Endothelial cell of umbilical vein (primary cell): Measurements from ENCODE around the gene MED16. TPM values are rescaled to one million over a fixed set of nuclear protein-coding genes. Genes with fewer than 3 reads are reported as not detected.

Experiments
- BruUV-seq: library from RNA; stranded (reverse); fragments of 400-500 nt; replicated peaks from 2 replicates; lab custom pipeline; 2021; lab: Mats Ljungman, UMichigan
- CTCF ChIA-PET: fragments of 300-600, 350-600 bp; sonication (Branson Sonifier 250); formaldehyde crosslinking; loops from one replicate; lab custom pipeline; 2021; ENCODE audit warnings: antibody characterized with exemption, inconsistent platforms; lab: Charles Lee
- POLR2A ChIA-PET: fragments of 300-600, 350-600 bp; sonication (Branson Sonifier 250); formaldehyde crosslinking; loops from one replicate; lab custom pipeline; 2021; ENCODE audit warnings: antibody characterized with exemption, inconsistent platforms; lab: Charles Lee
- DNase-seq: peaks from one replicate; pipeline ENCODE4 v3.0.0-alpha.2; 2011; ENCODE audit warnings: low read depth, low spot score
- FAIRE-seq: peaks from 2 replicates; lab custom pipeline; 2011; peaks lifted over from hg19 to GRCh38; lab: Jason Lieb, UNC
- H2AFZ ChIP-seq: 2 replicates; pipeline ENCODE4 v1.6.0; 2012; ENCODE audit warnings: low read depth, low read length, control low read depth, inconsistent platforms
- H3K27ac ChIP-seq: 2 replicates; pipeline ENCODE4 v1.5.1; 2011; ENCODE audit warnings: low read depth, mild to moderate bottlenecking, control low read depth, low read length, moderate library complexity; ENCODE audit not compliant: insufficient read depth
- H3K27me3 ChIP-seq, 2 experiments: 2 replicates each; pipeline versions ENCODE4 v1.6.0 to v1.6.1; 2011; ENCODE audit warnings: low read length in 2 of 2, mixed read lengths in 1 of 2; ENCODE audit not compliant: control insufficient read depth in 2 of 2, insufficient read depth in 2 of 2
- H3K36me3 ChIP-seq, 2 experiments: 2 replicates in 1 of 2; 3 replicates in 1 of 2; pipeline ENCODE4 v1.5.1; 2011; ENCODE audit warnings: low read length in 2 of 2, mild to moderate bottlenecking in 1 of 2, moderate library complexity in 1 of 2; ENCODE audit not compliant: control insufficient read depth in 2 of 2, insufficient read depth in 2 of 2; ENCODE audit errors: extremely low read depth in 1 of 2
- H3K4me1 ChIP-seq: 3 replicates; pipeline ENCODE4 v1.5.1; 2011; ENCODE audit warnings: mild to moderate bottlenecking, low read length; ENCODE audit not compliant: control insufficient read depth, insufficient read depth; ENCODE audit errors: extremely low read depth
- H3K4me2 ChIP-seq: 2 replicates; pipeline ENCODE4 v1.6.1; 2011; ENCODE audit warnings: low read length, control low read depth, mixed read lengths; ENCODE audit not compliant: insufficient read depth
- H3K4me3 ChIP-seq, 3 experiments: fragments of 200-600 bp in 1 of 3; sonication (generic), shearing (Covaris generic) in 1 of 3; replicated peaks in 1 of 3; 2 replicates each; pipeline ENCODE4 v1.5.1; 2011 to 2016; ENCODE audit warnings: control low read depth in 3 of 3, low read length in 3 of 3, mild to moderate bottlenecking in 2 of 3, inconsistent platforms in 1 of 3, low read depth in 1 of 3, moderate library complexity in 1 of 3; ENCODE audit not compliant: insufficient read depth in 1 of 3
- H3K79me2 ChIP-seq: 2 replicates; pipeline ENCODE4 v1.6.0; 2012; ENCODE audit warnings: low read length, inconsistent platforms; ENCODE audit not compliant: control insufficient read depth, insufficient read depth
- H3K9ac ChIP-seq: replicated peaks from 2 replicates; pipeline ENCODE3; 2011; ENCODE audit warnings: low read length, control low read depth; ENCODE audit not compliant: insufficient read depth; ENCODE audit errors: extremely low read depth
- H3K9me1 ChIP-seq: replicated peaks from 3 replicates; pipeline ENCODE4 v1.6.0; 2011; ENCODE audit warnings: mild to moderate bottlenecking, low read length; ENCODE audit not compliant: control insufficient read depth, insufficient read depth; ENCODE audit errors: extremely low read depth
- H3K9me3 ChIP-seq: replicated peaks from 2 replicates; pipeline ENCODE4 v1.5.1; 2012; ENCODE audit warnings: low read length, inconsistent platforms; ENCODE audit not compliant: control insufficient read depth, insufficient read depth
- H4K20me1 ChIP-seq: replicated peaks from 2 replicates; pipeline ENCODE3; 2011; ENCODE audit warnings: mild to moderate bottlenecking, low read length; ENCODE audit not compliant: control insufficient read depth, insufficient read depth; ENCODE audit errors: extremely low read depth
- EZH2 ChIP-seq: IDR thresholded peaks from 2 replicates; pipeline ENCODE4 v1.6.1; 2012; ENCODE audit warnings: borderline replicate concordance, low read depth, mild to moderate bottlenecking, moderate library complexity, low read length, inconsistent platforms; ENCODE audit not compliant: severe bottlenecking
- FOS ChIP-seq: IDR thresholded peaks from 2 replicates; pipeline ENCODE4 v1.6.1; 2011; ENCODE audit warnings: mild to moderate bottlenecking, low read length, moderate library complexity, borderline replicate concordance; ENCODE audit not compliant: insufficient read depth
- GATA2 ChIP-seq: IDR thresholded peaks from 2 replicates; pipeline ENCODE4 v1.7.0; 2011; ENCODE audit warnings: low read depth, mild to moderate bottlenecking, moderate library complexity, mixed read lengths, low read length; ENCODE audit not compliant: insufficient read length, insufficient read depth
- JUN ChIP-seq: IDR thresholded peaks from 2 replicates; pipeline ENCODE4 v1.6.1; 2011; ENCODE audit warnings: borderline replicate concordance, low read depth; ENCODE audit not compliant: insufficient read length, insufficient read depth
- MYC ChIP-seq: IDR thresholded peaks from one replicate; pipeline ENCODE4 v1.6.1; 2011; ENCODE audit warnings: mild to moderate bottlenecking, low read depth, low read length
- POLR2A ChIP-seq: IDR thresholded peaks from 2 replicates; pipeline ENCODE4 v1.6.1; 2012; ENCODE audit warnings: low read depth, mild to moderate bottlenecking, control low read depth, low read length
- POLR2AphosphoS5 ChIP-seq: IDR thresholded peaks from 2 replicates; pipeline ENCODE4 v1.6.1; 2012; ENCODE audit warnings: low read depth, mild to moderate bottlenecking, control low read depth, low read length, moderate library complexity; ENCODE audit not compliant: insufficient read depth
- dilution Hi-C: fragments of 300-500 bp; cut with MboI; formaldehyde crosslinking; loops from one replicate; pipeline ENCODE4 v1.15.0; 2019; ENCODE audit warnings: low sequenced_read_pairs; ENCODE audit not compliant: extremely low pct_ligation_motif_present
- intact Hi-C: fragments of 100-400 bp; cut with micrococcal nuclease; formaldehyde crosslinking; loops from one replicate; pipeline ENCODE4 v1.10.0; 2022
- polyA plus RNA-seq, 4 experiments: library from polyadenylated mRNA; depleted of rRNA in 3 of 4; stranded (reverse) in 3 of 4; unstranded in 1 of 4; fragments of >200 nt; gene quantifications; 2 replicates each; pipeline versions ENCODE4 v1.2.1 to v1.2.3, GENCODE V29; 2011 to 2012; ENCODE audit warnings: missing spikeins in 1 of 4
- total RNA-seq: library from RNA; stranded (reverse); gene quantifications from 2 replicates; pipeline ENCODE4 v1.2.3, GENCODE V29; 2021
- TF ChIP-seq, protein P1 (sequence below): IDR thresholded peaks from 2 replicates; pipeline ENCODE4 v1.6.1; 2011; ENCODE audit not compliant: insufficient read depth, insufficient read length
- TF ChIP-seq, protein P2 (sequence below), 2 donors: IDR thresholded peaks; 1 replicate in 1 of 2; 2 replicates in 1 of 2; pipeline ENCODE4 v1.5.1; 2011; ENCODE audit warnings: low read length in 2 of 2, mild to moderate bottlenecking in 2 of 2, moderate library complexity in 2 of 2, control low read depth in 1 of 2, inconsistent platforms in 1 of 2, low read depth in 1 of 2; ENCODE audit not compliant: insufficient read depth in 1 of 2; ENCODE audit errors: extremely low read depth in 1 of 2

Gene MED16
- total and polyA plus RNA-seq, 2 donors (not counting 3 experiments of a cell fraction or from before 2014, with no cell fraction given): 63.1 to 66.5 TPM

DNA sequence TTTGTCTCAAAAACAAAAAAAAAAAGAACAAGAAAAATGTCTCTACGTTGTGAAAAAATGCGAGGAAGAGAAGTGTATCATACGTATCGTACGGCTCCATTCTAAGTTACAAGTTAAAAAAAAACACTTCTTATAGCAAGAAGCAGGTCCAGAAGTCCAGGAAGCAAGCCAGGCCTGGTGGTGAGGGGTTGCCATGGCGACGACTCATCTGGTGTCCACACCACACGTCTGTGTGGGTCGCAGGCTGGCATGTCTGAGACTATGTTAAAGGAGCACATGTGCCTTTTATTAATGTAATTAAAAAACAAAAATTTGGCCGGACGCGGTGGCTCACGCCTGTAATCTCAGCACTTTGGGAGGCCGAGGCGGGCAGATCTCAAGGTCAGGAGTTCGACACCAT, 5.9 kb downstream of the MED16 start:
- peaks cover 8 to 35% of the 10 kb centered on the region in 2 experiments for H3K36me3 ChIP-seq
- H2AFZ ChIP-seq: no peak overlapping the region
- H3K4me2 ChIP-seq: no peak overlapping the region
- H3K27me3 ChIP-seq: no peaks in the 10 kb centered on the region
- no peaks in the 10 kb centered on the region for H3K9me1 ChIP-seq
- H4K20me1 ChIP-seq: no peaks in the 10 kb centered on the region
- H3K9ac ChIP-seq: no peak overlapping the region
- no peak for DNase-seq
- dilution Hi-C loops (no loop called here), intact Hi-C loops (no loop called here)
- no peak overlapping the region for H3K4me3 ChIP-seq
- TF ChIP-seq POLR2AphosphoS5 (no peak), POLR2A (no peak), EZH2 (no peak), MYC (no peak), GATA2 (no peak), FOS (no peak), JUN (no peak)
- TF ChIP-seq, protein P1, sequence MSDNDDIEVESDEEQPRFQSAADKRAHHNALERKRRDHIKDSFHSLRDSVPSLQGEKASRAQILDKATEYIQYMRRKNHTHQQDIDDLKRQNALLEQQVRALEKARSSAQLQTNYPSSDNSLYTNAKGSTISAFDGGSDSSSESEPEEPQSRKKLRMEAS: no peak
- TF ChIP-seq, protein P2, sequence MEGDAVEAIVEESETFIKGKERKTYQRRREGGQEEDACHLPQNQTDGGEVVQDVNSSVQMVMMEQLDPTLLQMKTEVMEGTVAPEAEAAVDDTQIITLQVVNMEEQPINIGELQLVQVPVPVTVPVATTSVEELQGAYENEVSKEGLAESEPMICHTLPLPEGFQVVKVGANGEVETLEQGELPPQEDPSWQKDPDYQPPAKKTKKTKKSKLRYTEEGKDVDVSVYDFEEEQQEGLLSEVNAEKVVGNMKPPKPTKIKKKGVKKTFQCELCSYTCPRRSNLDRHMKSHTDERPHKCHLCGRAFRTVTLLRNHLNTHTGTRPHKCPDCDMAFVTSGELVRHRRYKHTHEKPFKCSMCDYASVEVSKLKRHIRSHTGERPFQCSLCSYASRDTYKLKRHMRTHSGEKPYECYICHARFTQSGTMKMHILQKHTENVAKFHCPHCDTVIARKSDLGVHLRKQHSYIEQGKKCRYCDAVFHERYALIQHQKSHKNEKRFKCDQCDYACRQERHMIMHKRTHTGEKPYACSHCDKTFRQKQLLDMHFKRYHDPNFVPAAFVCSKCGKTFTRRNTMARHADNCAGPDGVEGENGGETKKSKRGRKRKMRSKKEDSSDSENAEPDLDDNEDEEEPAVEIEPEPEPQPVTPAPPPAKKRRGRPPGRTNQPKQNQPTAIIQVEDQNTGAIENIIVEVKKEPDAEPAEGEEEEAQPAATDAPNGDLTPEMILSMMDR (IDR thresholded peaks at IDR 0.05; ENCODE audit: extremely low read depth in 1 of 2, insufficient read depth in 1 of 2, low read depth in 1 of 2, low read length in 2 of 2): no peak
- POLR2A ChIA-PET: no interaction called here
- H3K9me3 ChIP-seq: no peaks in the 10 kb centered on the region
- H3K4me1 ChIP-seq: no peaks in the 10 kb centered on the region
- no peak for FAIRE-seq
- no TSS peak for BruUV-seq
- H3K27ac ChIP-seq: no peak overlapping the region
- H3K79me2 ChIP-seq: peaks cover 1% of the 10 kb centered on the region
- CTCF ChIA-PET: no interaction called here
